ENCODE measurements around the gene SYT5. TPM values are rescaled to one million over a fixed set of nuclear protein-coding genes. Genes with fewer than 3 reads are reported as not detected.

The SYT5 gene
- total RNA-seq, 1 donor from 2014 or later = 1.6 TPM

DNA sequence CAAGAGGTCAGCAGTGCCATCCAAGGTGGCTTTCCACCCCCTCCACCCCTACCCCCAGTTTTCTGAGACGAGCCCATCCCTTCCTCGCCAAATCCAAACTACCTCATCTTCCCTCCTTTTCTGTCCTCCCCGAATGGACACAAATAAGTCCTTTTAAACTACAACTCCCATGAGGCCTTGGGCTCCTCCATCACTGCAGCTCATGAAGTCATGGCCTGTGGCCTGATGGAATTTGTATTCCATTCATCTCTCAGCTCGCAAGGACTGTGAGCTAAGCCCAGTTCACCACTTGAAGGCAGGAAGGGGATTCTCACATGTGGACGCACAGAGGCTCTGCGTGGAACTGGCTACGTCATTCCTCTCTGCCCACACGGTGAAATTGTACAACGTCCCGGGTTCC is 16.7 kb upstream of the SYT5 start:
- H3K27me3 Mint-ChIP-seq (ENCODE audit: unreplicated experiment) = peaks cover 3% of the 10 kb centered on the region
- H3K9me3 Mint-ChIP-seq (ENCODE audit: unreplicated experiment) = no peaks in the 10 kb centered on the region
- H3K27ac Mint-ChIP-seq (ENCODE audit: unreplicated experiment) = no peak overlapping the region
- no peak overlapping the region for H3K4me3 Mint-ChIP-seq (ENCODE audit: unreplicated experiment)
- no peaks in the 10 kb centered on the region for H3K36me3 Mint-ChIP-seq (ENCODE audit: low read depth, unreplicated experiment)
- no peaks in the 10 kb centered on the region for H3K4me1 Mint-ChIP-seq (ENCODE audit: unreplicated experiment)
- TF ChIP-seq, protein P1, sequence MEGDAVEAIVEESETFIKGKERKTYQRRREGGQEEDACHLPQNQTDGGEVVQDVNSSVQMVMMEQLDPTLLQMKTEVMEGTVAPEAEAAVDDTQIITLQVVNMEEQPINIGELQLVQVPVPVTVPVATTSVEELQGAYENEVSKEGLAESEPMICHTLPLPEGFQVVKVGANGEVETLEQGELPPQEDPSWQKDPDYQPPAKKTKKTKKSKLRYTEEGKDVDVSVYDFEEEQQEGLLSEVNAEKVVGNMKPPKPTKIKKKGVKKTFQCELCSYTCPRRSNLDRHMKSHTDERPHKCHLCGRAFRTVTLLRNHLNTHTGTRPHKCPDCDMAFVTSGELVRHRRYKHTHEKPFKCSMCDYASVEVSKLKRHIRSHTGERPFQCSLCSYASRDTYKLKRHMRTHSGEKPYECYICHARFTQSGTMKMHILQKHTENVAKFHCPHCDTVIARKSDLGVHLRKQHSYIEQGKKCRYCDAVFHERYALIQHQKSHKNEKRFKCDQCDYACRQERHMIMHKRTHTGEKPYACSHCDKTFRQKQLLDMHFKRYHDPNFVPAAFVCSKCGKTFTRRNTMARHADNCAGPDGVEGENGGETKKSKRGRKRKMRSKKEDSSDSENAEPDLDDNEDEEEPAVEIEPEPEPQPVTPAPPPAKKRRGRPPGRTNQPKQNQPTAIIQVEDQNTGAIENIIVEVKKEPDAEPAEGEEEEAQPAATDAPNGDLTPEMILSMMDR (IDR thresholded peaks at IDR 0.05; ENCODE audit: unreplicated experiment) = no peak
- no peak for DNase-seq (ENCODE audit: low spot score)

DNA sequence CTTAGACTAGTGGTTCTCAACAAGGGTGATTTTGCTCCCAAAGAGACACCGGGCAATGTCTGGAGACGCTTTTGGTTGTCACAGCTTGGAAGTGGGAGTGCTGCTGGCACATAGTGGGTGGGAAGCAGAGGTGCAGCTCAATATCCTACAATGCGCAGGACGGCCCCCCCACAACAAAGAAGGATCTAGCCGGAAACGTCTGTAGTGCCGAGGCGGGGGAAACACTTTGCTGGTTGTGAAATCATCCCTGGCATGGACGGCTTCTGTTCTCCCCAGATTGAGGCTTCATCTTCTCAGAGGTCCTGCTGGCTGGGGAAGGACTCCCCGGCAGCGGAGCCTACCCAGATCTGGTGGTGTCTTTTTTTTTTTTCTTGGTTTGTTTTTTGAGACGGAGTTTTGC is 13.4 kb upstream of the SYT5 start:
- Mint-ChIP-seq H3K9me3 (ENCODE audit: unreplicated experiment) (no peaks in the 10 kb centered on the region), H3K27ac (ENCODE audit: unreplicated experiment) (no peak overlapping the region), H3K4me1 (ENCODE audit: unreplicated experiment) (no peaks in the 10 kb centered on the region), H3K36me3 (ENCODE audit: low read depth, unreplicated experiment) (no peaks in the 10 kb centered on the region), H3K27me3 (ENCODE audit: unreplicated experiment) (peaks cover 10% of the 10 kb centered on the region), H3K4me3 (ENCODE audit: unreplicated experiment) (no peak overlapping the region)
- TF ChIP-seq, protein P1 (IDR thresholded peaks at IDR 0.05; ENCODE audit: unreplicated experiment) = no peak
- DNase-seq (ENCODE audit: low spot score) = no peak

DNA sequence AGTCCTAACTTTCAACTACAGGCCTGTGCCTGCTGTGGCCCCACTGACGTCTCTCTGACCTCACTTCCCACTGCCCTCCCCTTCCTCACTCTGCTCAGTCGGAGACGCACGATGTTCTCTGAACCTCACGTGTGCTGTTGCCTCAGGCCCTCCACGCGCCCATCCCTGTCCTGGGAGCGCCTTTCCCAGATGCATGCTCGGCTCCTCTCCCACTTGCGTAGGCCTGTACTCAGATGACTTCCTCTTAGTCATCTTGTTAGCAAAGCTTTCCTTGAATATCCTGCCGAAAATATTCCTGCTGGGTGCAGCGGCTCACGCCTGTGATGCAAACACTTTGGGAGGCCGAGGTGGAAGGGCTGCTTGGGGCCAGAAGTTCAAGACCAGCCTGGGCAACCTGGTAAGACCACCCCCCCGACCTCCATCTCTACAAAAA is 9.3 kb upstream of the SYT5 start:
- H3K27ac Mint-ChIP-seq (ENCODE audit: unreplicated experiment) = no peak overlapping the region
- H3K27me3 Mint-ChIP-seq (ENCODE audit: unreplicated experiment) = peaks cover 13% of the 10 kb centered on the region
- H3K4me3 Mint-ChIP-seq (ENCODE audit: unreplicated experiment) = peak overlapping the region; percentile 68
- no peaks in the 10 kb centered on the region for H3K36me3 Mint-ChIP-seq (ENCODE audit: low read depth, unreplicated experiment)
- H3K9me3 Mint-ChIP-seq (ENCODE audit: unreplicated experiment) = no peaks in the 10 kb centered on the region
- TF ChIP-seq, protein P1 (IDR thresholded peaks at IDR 0.05; ENCODE audit: unreplicated experiment) = no peak
- DNase-seq (ENCODE audit: low spot score) = no peak
- H3K4me1 Mint-ChIP-seq (ENCODE audit: unreplicated experiment) = no peaks in the 10 kb centered on the region

DNA sequence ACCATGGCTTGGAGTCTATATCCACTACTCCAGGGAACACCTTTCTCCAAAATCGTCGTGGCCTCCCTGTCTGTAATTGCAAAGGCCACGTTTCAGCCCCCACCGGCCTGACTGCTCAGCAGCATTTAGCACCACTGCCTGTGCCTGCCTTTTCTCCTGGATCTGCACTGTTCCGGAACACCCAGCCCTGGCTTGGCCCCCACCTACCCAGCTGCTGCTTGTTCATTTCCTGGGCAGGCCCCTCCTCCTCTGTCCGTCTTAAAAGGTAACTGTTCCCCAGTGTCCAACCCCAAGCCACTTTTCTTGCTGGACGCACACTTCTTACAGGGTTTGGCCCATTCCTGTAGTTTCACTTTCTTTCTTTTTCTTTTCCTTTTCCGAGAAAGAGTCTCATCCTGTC is 8.5 kb upstream of the SYT5 start:
- DNase-seq (ENCODE audit: low spot score) = no peak
- Mint-ChIP-seq H3K27ac (ENCODE audit: unreplicated experiment) (no peak overlapping the region), H3K27me3 (ENCODE audit: unreplicated experiment) (peaks cover 13% of the 10 kb centered on the region), H3K36me3 (ENCODE audit: low read depth, unreplicated experiment) (no peaks in the 10 kb centered on the region), H3K4me3 (ENCODE audit: unreplicated experiment) (no peak overlapping the region), H3K4me1 (ENCODE audit: unreplicated experiment) (no peaks in the 10 kb centered on the region), H3K9me3 (ENCODE audit: unreplicated experiment) (no peaks in the 10 kb centered on the region)
- TF ChIP-seq, protein P1 (IDR thresholded peaks at IDR 0.05; ENCODE audit: unreplicated experiment) = no peak

DNA sequence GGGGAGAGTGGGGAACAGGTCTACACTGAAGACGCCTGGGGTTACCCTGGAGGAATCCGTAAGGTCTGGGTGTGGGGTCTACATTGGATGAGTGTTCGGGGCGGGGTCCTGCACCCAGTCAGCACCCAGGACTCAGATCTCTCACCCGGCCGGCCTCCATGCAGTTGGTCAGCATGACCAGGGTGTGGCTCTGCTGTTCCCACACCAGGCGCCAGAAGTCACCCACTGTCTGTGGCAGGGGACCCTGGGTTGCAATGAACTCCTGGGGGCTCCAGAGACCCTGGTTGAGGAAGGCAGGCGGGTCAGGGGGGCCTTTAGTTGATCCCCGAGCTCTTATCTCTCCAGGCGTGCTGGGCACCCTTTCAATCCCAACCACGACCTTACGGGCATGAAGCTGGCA is 6.0 kb upstream of the SYT5 start:
- TF ChIP-seq, protein P1 (IDR thresholded peaks at IDR 0.05; ENCODE audit: unreplicated experiment) = no peak
- peaks cover 19% of the 10 kb centered on the region for H3K27me3 Mint-ChIP-seq (ENCODE audit: unreplicated experiment)
- no peaks in the 10 kb centered on the region for H3K9me3 Mint-ChIP-seq (ENCODE audit: unreplicated experiment)
- H3K4me3 Mint-ChIP-seq (ENCODE audit: unreplicated experiment) = no peak overlapping the region
- no peaks in the 10 kb centered on the region for H3K36me3 Mint-ChIP-seq (ENCODE audit: low read depth, unreplicated experiment)
- no peaks in the 10 kb centered on the region for H3K4me1 Mint-ChIP-seq (ENCODE audit: unreplicated experiment)
- DNase-seq (ENCODE audit: low spot score) = no peak
- no peak overlapping the region for H3K27ac Mint-ChIP-seq (ENCODE audit: unreplicated experiment)

Data from endothelial cell (in vitro differentiated cells).